H1 (cell line): ENCODE results near the gene TPO.

ENCODE experiments used
- ATF2 ChIP-seq: IDR thresholded peaks from 2 replicates; pipeline ENCODE4 v1.6.1; 2012; ENCODE audit warnings: low read length, inconsistent platforms
- BACH1 ChIP-seq: IDR thresholded peaks from 2 replicates; pipeline ENCODE4 v1.6.1; 2012; ENCODE audit warnings: low read length, improper control_type of control experiment
- CEBPB ChIP-seq: IDR thresholded peaks from 2 replicates; pipeline ENCODE4 v1.6.1; 2012; ENCODE audit warnings: low read depth, low read length
- CTCF ChIP-seq, 3 experiments: IDR thresholded peaks; 1 replicate in 2 of 3; 2 replicates in 1 of 3; pipeline versions ENCODE4 v1.5.1 to v1.6.1; 2011; ENCODE audit warnings: low read length in 3 of 3, mild to moderate bottlenecking in 3 of 3, inconsistent platforms in 2 of 3, low read depth in 1 of 3, moderate library complexity in 1 of 3; ENCODE audit not compliant: insufficient read depth in 1 of 3; ENCODE audit errors: control extremely low read depth in 1 of 3
- KDM5A ChIP-seq: fragments of 200-600 bp; IDR thresholded peaks from 2 replicates; pipeline ENCODE4 v1.7.1; 2012; ENCODE audit warnings: mild to moderate bottlenecking, low read length, inconsistent platforms, mixed read lengths
- MAX ChIP-seq: IDR thresholded peaks from 2 replicates; pipeline ENCODE4 v1.6.1; 2012; ENCODE audit warnings: inconsistent platforms
- POLR2A ChIP-seq, 2 experiments: IDR thresholded peaks; 1 replicate in 1 of 2; 2 replicates in 1 of 2; pipeline ENCODE4 v1.6.1; 2011; ENCODE audit warnings: low read depth in 2 of 2, low read length in 2 of 2, mild to moderate bottlenecking in 2 of 2; ENCODE audit errors: control extremely low read depth in 1 of 2
- POLR2AphosphoS5 ChIP-seq: IDR thresholded peaks from 2 replicates; pipeline ENCODE4 v1.6.1; 2011; ENCODE audit warnings: low read depth, low read length
- RXRA ChIP-seq: IDR thresholded peaks from 2 replicates; pipeline ENCODE4 v1.6.1; 2011; ENCODE audit warnings: low read depth, mild to moderate bottlenecking, low read length, moderate library complexity; ENCODE audit not compliant: insufficient read depth
- SP1 ChIP-seq: IDR thresholded peaks from 2 replicates; pipeline ENCODE4 v1.6.1; 2011; ENCODE audit warnings: low read depth, low read length

- TF ChIP-seq RXRA (no peak), SP1 (no peak), CTCF (IDR thresholded peaks at IDR 0.05; ENCODE audit: control extremely low read depth in 1 of 3, insufficient read depth in 1 of 3, low read depth in 1 of 3, low read length in 3 of 3) (no peak), CEBPB (no peak), KDM5A (no peak), BACH1 (no peak), POLR2A (IDR thresholded peaks at IDR 0.05; ENCODE audit: control extremely low read depth in 1 of 2, low read depth in 2 of 2, low read length in 2 of 2) (no peak), ATF2 (no peak), POLR2AphosphoS5 (no peak), MAX (no peak)
Observed at GRCh38 chr2:1512321-1513289, 99.3 kb downstream of the TPO start.
